GM20431 (cell line): ENCODE results near the gene COL24A1.
"Not testable (repeated sequence)": the region's sequence is repeated elsewhere in the genome, so short reads cannot be mapped to it uniquely, and the experiment has no call there.

Experiments
- in situ Hi-C: fragments of 300-500 bp; cut with MseI, MboI; formaldehyde crosslinking; loops from one replicate; pipeline ENCODE4 v1.15.0; 2020; ENCODE audit warnings: low sequenced_read_pairs; ENCODE audit not compliant: unreplicated experiment

The COL24A1 gene

DNA sequence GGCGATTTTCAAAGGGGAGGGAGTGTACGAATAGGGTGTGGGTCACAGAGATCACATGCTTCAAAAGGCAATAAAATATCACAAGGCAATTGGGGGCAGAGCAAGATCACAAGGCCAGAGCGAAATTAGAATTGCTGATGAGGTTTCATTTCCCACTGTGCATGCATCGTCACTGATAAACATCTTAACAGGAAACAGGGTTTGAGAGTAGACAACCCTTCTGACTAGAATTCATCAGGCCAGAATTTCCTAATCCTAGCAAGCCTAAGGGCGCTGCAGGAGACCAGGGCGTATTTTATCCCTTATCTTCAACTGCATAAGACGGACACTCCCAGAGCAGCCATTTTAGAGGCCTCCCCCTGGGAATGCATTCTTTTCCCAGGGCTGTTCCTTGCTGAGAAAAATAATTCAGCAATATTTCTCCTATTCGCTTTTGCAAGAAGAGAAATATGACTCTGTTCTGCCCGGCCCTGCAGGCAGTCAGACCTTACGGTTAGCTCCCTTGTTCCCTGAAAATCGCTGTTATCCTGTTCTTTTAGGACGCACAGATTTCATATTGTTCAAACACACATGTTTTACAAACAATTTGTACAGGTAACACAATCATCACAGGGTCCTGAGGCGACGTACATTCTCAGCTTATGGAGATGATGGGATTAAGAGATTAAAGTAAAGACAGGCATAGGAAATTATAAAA lies 442.0 kb downstream of the COL24A1 start:
- in situ Hi-C loops, result not testable (repeated sequence)

- in situ Hi-C loops, result no loop called here
These were observed 447.7 kb downstream of the COL24A1 start for GRCh38 chr1:85708829-85709227.

DNA sequence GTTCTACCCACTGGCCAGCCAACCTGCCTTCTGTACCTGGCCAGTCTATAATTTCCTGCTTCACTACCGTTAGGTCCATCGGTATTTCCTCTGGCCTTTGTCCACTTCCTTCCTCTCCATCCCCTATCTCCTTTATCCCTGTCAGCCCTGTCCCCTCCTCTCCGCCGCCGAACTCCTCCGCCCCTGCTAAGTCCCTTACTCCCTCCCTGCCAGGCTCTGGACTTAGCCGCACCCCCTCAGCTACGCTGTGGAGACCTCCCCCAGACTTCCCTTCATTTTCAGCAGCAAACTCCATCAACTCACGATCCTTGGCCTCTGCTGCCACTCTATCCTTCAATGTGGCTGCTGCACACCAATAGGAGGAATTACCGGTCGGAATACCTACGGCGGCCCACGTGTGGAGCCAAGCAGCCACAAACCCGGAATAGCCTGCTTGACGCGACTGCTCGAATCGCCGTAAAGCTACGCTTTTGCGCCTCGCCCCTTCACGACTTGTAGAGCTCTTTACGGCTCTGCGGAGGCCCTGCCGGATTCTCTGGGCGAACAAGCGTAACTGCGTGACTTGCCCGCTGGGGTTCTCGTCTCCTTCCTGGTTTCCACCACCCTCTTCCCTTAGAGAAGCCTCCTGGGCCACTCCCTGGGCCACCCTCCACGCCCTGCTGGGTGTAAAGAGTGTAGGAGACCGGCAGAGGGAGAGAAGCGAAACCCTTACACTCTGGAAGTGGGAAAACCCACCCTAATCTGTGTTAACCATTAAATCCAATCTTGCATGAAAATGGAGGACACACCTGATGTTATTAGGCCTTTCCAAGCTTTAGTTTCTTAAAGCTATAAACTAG lies 448.4 kb downstream of the COL24A1 start, which contains the start of gene ZNHIT6:
Gene ZNHIT6 (minus strand): TSS at position 444 of the 839 bp plus-strand sequence. CDS start 149 bp downstream, at position 295.
- in situ Hi-C loops, result no loop called here

DNA sequence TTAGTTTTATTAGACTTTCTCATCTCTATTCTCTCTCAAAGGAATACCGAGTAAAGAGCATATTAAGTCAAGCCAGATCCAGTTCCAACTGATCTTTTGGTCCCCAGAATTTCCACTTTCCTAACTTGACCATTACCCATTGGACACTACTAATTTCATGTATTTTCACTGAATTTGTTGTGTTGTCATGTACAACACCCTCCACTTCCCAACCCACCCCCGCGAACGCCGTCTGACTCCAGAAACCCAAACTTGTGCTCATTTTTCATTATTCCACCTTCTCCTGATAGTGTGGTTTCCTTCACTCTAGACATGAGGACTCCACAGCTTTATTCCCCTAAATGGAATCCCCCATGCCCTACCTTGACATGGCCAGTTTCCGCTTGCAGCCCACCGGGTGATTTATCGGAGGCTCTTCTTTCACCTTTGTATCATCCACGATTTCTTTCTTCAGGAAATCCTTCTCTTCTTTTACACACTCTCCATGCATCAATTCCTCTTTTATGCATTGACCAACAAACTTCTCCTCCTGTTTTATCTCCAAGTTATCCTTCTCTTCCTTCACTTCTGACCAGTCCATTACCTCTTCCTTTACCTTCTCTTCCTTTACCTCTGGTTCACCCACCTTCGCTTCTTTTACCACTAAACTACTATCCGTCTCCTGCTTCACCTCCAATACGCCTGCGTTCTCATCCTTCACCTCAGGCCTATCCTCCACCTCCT lies 449.1 kb downstream of the COL24A1 start:
- in situ Hi-C loops, result no loop called here

DNA sequence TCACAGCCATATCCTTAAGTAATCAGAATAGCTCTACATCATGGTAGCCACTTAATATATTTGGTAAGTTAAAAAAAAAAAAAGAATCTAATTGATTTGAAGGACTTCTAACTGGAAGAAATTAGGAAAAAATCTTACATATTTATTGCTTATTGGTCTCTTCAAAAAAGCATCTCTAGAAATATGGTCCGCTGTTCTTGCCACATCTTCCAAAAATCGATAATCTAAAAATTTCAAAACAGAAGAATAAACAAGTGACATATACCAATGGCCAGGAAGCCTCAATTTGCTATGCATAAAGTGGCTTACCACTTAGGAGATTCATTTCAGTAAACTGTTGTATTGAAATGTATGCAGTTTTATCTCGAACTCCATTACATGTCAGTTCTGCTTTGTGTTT lies 450.6 kb downstream of the COL24A1 start:
- in situ Hi-C loops, result no loop called here

- in situ Hi-C loops, result no loop called here
These were observed 456.1 kb downstream of the COL24A1 start for GRCh38 chr1:85700422-85700821.

GRCh38 chr1:85697895-85698294 lies 458.7 kb downstream of the COL24A1 start:
- in situ Hi-C loops, result loop anchor here (25.0 kb wide), 1 partner anchor 386 kb away; no protein-coding TSS in a partner anchor

DNA sequence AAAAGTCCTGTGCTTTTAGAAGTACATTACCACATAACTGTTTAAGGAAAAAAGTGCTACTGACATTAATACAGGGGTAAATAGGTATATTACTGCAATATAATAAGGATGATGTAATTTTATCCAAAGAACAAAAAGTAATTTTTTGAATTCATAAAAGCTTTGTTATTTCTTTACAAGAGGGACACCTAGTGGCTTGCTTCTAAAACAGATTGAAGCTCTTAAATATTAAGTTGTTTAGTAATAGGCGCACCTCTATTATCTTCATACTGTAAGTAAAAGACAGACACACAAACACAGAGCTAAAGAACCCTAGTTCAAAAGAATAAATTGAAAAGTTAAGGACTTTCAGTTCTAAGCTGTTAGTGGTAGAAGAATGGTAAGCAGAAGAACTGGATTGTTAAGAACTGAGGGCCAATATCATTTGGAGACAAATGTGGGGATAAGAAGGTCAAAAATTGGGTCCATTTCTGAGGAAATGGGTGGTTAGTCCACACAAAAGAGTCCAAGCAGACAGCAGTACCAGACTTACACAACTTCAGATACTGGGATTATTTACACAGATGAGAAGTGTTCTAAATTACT lies 463.8 kb downstream of the COL24A1 start:
- in situ Hi-C loops, result loop anchor here (25.0 kb wide), 1 partner anchor 381 kb away; no protein-coding TSS in a partner anchor

- in situ Hi-C loops, result loop anchor here (25.0 kb wide), 1 partner anchor 378 kb away; no protein-coding TSS in a partner anchor
These were observed 466.7 kb downstream of the COL24A1 start for GRCh38 chr1:85689775-85690404.

DNA sequence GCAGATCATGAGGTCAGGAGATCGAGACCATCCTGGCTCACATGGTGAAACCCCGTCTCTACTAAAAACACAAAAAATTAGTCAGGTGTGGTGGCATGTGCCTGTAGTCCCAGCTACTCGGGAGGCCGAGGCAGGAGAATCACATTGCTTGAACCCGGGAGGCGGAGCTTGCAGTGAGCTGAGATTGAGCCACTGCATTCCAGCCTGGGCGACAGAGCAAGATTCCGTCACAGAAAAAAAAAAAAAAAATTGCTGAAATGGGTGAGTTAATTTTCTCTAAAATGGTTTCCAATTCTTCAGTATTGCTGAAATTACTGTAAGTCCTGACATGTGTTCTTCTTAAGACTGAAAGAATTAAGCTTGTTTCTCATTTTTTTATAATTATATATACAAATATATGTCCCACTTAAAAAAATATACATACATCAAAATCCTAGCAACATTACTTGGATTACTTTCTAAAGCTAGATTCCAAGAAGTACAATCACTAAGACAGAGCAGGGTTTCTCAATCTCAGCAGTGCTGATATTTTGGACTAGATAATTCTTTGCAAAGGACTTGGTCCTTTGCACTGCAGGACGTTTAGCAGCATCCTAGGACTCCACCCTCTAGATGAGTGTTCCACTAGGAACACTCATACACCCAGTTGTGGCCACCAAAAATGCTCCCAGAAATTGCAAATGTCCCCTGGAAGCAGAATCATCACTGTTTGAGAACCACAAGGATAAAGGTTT lies 473.1 kb downstream of the COL24A1 start:
- in situ Hi-C loops, result loop anchor here (25.0 kb wide), 1 partner anchor 371 kb away; no protein-coding TSS in a partner anchor

GRCh38 chr1:85681087-85681486 lies 475.5 kb downstream of the COL24A1 start:
- in situ Hi-C loops, result loop anchor here (25.0 kb wide), 1 partner anchor 369 kb away; no protein-coding TSS in a partner anchor
